HG02759 (cell line): ENCODE results near the gene VWA2.
"Not testable (repeated sequence)": the region's sequence is repeated elsewhere in the genome, so short reads cannot be mapped to it uniquely, and the experiment has no call there.

Experiments used
- ATAC-seq: cut with Tn5 transposase; IDR thresholded peaks from one replicate; pipeline ENCODE4 v1.9.1; 2021; ENCODE audit warnings: mild to moderate bottlenecking, moderate library complexity; ENCODE audit not compliant: unreplicated experiment

Gene VWA2

GRCh38 chr10:114313866-114314265 is 74.8 kb downstream of the VWA2 start:
- ATAC-seq: no peak

GRCh38 chr10:114315566-114316420 is 76.7 kb downstream of the VWA2 start:
- no peak for ATAC-seq

DNA sequence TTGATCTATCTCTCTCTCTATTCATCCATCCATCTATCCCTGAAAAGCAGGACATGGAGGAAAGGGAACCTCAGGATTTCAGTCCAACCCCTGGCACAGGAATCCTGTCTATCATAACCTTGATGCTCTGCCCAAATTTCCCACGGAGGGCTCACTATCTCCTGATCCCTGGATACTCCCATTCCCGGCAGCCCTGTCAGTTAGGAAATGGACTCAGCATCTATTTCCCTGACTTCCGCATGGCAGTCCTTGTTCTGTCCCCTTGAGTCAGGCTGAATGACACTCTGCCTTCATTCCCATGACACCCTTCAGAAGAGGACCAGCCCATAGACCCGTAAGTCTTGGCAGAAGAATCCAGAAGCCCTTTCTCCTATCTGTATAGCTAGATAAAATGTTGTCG is 77.7 kb downstream of the VWA2 start:
- ATAC-seq: no peak

- ATAC-seq: no peak
Measured at GRCh38 chr10:114319406-114320248, 80.6 kb downstream of the VWA2 start.

- no peak for ATAC-seq
Measured at GRCh38 chr10:114320249-114321116, 81.4 kb downstream of the VWA2 start.

DNA sequence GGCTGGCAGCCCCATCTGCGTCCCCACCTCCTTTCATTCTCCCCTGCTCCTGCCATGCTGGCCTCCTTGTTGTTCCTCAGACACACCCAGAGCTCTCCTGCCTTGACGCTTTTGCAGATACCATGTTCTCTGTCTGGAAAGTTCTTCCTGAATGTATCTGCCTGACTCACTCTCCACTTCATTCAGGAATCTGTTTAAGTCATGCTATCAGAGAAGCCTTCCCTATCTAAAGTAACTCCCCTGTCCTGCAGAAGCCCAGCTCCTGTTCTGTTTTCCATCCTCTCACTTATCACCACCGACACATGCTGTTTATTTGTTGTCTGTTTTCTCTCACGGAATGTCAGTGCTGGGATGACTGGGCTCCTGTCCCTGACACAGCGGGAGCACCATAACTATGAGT is 83.3 kb downstream of the VWA2 start:
- ATAC-seq: no peak

DNA sequence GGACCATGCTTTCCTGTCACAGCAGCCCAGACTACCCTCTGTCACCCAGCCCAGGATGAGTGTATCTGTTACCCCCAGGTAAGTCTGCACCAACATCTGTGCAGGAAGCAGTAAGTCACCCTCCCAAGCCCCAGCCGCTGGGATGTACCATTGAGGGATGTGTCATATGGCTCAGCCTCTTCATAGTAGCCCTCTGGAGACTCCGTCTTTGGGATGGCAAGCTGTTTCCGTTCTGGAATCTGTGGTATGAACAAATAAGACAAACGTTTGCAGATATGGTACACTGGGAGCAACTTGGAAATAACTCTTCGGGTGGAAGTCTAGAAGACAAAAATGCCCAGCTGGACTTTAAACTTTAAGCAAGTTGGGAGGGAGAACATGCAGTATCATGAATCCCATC is 84.0 kb downstream of the VWA2 start:
- no peak for ATAC-seq

GRCh38 chr10:114326795-114327194 is 87.7 kb downstream of the VWA2 start:
- ATAC-seq: no peak

- no peak for ATAC-seq
Measured at GRCh38 chr10:114327537-114328440, 88.7 kb downstream of the VWA2 start.

GRCh38 chr10:114328441-114328812 is 89.4 kb downstream of the VWA2 start:
- no peak for ATAC-seq

- no peak for ATAC-seq
Measured at GRCh38 chr10:114328874-114329273, 89.8 kb downstream of the VWA2 start.

DNA sequence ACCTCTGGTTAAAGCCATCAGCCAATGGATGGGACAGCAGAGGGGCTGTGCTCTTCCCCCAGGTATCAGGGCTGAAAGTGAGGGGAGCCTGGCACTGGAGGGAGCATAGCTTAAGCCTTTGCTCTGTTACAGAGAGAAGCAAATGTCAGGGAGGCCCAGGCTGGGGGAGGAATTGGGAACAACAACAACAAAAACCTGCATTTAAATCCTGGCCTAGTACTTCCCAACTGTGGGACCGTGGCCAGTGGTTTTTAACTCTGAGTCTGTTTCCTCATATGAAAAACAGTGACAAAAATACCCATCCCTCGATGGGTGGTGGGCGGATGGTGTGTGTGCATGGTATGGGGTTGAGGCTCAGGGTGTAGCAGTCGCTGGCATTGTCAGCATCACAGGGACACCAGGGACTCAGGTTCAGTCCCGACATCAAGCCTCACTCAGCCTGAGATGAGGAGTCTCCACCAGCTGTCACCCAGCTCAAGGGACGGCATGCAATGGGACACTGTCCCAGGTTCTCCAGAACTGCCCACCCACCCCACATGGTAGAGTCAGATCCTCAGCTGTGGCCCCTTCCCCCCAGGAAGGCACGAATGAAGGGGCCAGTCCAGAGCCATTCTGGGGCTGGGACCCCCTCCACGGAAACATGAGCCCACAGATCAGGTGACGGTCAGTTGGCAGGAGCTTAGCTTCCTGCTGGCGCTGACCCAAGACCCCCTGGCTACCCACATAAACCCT is 90.7 kb downstream of the VWA2 start:
- ATAC-seq: no peak

GRCh38 chr10:114332301-114333192 is 93.5 kb downstream of the VWA2 start:
- ATAC-seq: no peak

DNA sequence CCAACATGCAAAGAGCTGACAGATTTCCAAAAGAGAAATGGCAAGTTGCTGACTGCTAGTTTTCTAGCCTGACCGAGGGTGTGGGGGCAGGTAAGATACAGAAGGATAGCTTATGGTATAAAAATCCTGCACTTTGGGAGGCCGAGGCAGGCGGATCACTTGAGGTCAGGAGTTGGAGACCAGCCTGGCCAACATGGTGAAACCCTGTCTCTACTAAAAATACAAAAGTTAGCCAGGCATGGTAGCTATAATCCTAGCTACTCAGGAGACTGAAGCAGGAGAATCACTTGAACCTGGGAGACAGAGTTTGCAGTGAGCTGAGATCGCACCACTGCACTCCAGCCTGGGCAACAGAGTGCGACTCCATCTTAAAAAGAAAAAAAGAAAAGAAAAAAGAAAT is 94.4 kb downstream of the VWA2 start:
- ATAC-seq: not testable (repeated sequence)

DNA sequence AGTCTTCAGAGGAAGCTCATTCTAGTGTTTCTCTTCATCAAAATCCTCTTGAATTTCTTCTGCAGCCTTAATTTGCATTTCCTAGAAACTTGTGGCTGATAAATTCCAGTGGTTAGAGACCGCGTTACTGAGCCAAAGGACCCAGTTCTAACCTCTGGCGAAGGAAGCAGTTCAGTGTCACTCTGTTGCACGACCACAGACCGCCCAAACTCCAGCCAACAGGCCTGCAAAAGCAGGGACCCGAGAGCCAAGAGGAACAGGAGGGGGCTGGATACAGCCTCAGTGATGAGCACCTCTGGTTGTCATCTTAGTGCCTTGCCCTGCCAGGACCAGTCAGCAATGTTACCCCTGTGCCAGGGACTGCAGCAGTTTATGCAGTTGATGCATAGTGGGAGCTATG is 95.2 kb downstream of the VWA2 start:
- ATAC-seq: no peak

DNA sequence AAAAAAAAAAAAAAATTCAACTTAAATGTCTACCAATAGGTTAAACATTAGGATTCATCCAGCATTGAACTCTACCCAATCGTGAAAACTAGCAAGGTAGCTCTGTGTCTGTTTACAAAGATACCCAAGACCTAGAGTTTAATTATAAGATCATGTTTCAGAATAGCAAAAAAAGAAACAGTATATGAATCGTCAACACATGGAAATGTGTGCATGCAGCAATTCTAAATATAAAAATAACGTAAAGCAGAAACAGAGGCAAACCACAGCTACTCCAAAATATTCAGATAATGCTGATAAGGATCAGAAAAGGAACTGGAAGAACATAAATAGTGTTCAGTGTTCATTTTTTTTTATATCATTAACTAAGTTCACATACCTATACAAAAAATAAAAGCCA is 96.6 kb downstream of the VWA2 start:
- no peak for ATAC-seq

- ATAC-seq: no peak
Measured at GRCh38 chr10:114336823-114337509, 97.9 kb downstream of the VWA2 start.
